Thoracic aorta (tissue), 2 donors: Measurements from ENCODE around the gene IZUMO4. TPM values are rescaled to one million over a fixed set of nuclear protein-coding genes. Genes with fewer than 3 reads are reported as not detected.
"Not testable (repeated sequence)": the region's sequence is repeated elsewhere in the genome, so short reads cannot be mapped to it uniquely, and the experiment has no call there.

ENCODE experiments used
- ATAC-seq: fragments of 150-250 bp; one replicate; pipeline ENCODE4 v1.8.0; 2017; ENCODE audit warnings: low read depth; ENCODE audit not compliant: insufficient number of reproducible peaks, low FRiP score
- DNase-seq: peaks from one replicate; pipeline ENCODE4 v3.0.0-alpha.2; 2020; ENCODE audit warnings: low spot score
- H3K27ac ChIP-seq, 2 donors: fragments of 200-600 bp; sonication (generic); 1 replicate in 1 of 2; 2 replicates in 1 of 2; pipeline ENCODE4 v1.5.1; 2016; ENCODE audit warnings: mild to moderate bottlenecking in 2 of 2, moderate library complexity in 2 of 2
- H3K27me3 ChIP-seq: fragments of 200-600 bp; sonication (generic); replicated peaks from 2 replicates; pipeline ENCODE4 v1.6.0; 2016; ENCODE audit warnings: mild to moderate bottlenecking; ENCODE audit not compliant: insufficient read depth
- H3K36me3 ChIP-seq: fragments of 200-600 bp; sonication (generic); one replicate; pipeline ENCODE4 v1.5.1; 2016
- H3K4me1 ChIP-seq, 2 donors: fragments of 200-600 bp; sonication (generic); 1 replicate in 1 of 2; 2 replicates in 1 of 2; pipeline versions ENCODE4 v1.5.1 to v1.6.0; 2016; ENCODE audit warnings: low read depth in 2 of 2, mild to moderate bottlenecking in 1 of 2; ENCODE audit not compliant: control insufficient read depth in 1 of 2
- H3K4me3 ChIP-seq: fragments of 200-600 bp; sonication (generic); 2 replicates; pipeline ENCODE4 v1.5.1; 2016; ENCODE audit warnings: mild to moderate bottlenecking
- H3K9me3 ChIP-seq: fragments of 200-600 bp; sonication (generic); 2 replicates; pipeline ENCODE4 v1.5.1; 2016
- total RNA-seq, 2 donors: library from RNA; depleted of rRNA; stranded (reverse); fragments of >200 nt; gene quantifications; one replicate each; pipeline versions ENCODE4 v1.1.0 to v1.2.3, GENCODE V29; 2016
- TF ChIP-seq, protein P1 (sequence below): fragments of 200-600 bp; sonication (generic); IDR thresholded peaks from one replicate; pipeline ENCODE4 v1.5.1; 2019; ENCODE audit warnings: antibody characterized with exemption

Gene IZUMO4
- total RNA-seq, 2 donors from 2014 or later, result 3.1 to 6.1 TPM

DNA sequence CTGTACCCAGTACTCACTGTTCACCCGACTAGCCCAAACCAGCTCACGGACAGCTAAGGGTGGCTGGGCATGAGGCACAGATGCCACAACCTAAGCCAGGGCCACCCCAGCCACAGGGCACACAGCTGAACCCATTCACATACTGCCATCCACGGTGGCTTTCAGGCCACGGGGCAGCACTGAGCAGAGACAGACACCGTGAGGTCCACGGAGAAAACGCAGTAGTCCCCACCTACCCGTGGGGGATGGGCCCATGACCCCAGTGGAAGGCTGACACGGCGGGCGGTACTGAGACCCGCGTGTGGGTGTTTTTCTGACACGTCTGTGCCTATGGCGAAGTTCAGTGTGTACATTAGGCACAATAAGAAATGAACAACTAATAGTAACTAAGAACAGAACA, 25.5 kb downstream of the IZUMO4 start:
- TF ChIP-seq, protein P1, sequence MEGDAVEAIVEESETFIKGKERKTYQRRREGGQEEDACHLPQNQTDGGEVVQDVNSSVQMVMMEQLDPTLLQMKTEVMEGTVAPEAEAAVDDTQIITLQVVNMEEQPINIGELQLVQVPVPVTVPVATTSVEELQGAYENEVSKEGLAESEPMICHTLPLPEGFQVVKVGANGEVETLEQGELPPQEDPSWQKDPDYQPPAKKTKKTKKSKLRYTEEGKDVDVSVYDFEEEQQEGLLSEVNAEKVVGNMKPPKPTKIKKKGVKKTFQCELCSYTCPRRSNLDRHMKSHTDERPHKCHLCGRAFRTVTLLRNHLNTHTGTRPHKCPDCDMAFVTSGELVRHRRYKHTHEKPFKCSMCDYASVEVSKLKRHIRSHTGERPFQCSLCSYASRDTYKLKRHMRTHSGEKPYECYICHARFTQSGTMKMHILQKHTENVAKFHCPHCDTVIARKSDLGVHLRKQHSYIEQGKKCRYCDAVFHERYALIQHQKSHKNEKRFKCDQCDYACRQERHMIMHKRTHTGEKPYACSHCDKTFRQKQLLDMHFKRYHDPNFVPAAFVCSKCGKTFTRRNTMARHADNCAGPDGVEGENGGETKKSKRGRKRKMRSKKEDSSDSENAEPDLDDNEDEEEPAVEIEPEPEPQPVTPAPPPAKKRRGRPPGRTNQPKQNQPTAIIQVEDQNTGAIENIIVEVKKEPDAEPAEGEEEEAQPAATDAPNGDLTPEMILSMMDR, result no peak
- H3K27me3 ChIP-seq, result no peaks in the 10 kb centered on the region
- ATAC-seq (no peak), DNase-seq (no peak)
- peaks cover 66% of the 10 kb centered on the region for H3K36me3 ChIP-seq
- H3K4me1 ChIP-seq, result no peaks in the 10 kb centered on the region
- H3K27ac ChIP-seq, result no peak overlapping the region
- H3K9me3 ChIP-seq, result no peaks in the 10 kb centered on the region
- H3K4me3 ChIP-seq, result no peak overlapping the region

DNA sequence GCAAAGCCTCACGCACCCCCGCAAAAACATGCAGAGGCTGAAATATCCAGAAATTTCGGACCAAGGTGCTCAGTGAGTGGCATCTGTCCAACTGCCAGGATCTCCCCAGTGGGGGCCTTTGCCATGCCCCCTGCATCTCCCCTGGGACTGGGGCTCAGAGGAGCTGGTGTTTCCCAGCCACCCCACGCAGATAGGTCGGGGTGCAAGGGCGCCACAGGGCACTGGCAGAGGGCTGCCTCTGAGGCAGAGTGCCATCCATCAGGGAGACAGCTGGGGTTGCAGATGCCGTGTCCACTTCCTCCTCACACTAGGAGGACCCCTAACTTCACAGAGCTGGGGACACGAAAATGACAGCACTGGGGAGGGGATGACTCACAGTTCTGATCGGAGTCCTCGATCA, 26.3 kb downstream of the IZUMO4 start:
- Histone ChIP-seq H3K4me3 (no peak overlapping the region), H3K4me1 (no peaks in the 10 kb centered on the region), H3K27ac (no peak overlapping the region), H3K36me3 (peaks cover 67% of the 10 kb centered on the region), H3K9me3 (no peaks in the 10 kb centered on the region), H3K27me3 (no peaks in the 10 kb centered on the region)
- TF ChIP-seq, protein P1, result no peak
- DNase-seq, result no peak
- ATAC-seq, result no peak

DNA sequence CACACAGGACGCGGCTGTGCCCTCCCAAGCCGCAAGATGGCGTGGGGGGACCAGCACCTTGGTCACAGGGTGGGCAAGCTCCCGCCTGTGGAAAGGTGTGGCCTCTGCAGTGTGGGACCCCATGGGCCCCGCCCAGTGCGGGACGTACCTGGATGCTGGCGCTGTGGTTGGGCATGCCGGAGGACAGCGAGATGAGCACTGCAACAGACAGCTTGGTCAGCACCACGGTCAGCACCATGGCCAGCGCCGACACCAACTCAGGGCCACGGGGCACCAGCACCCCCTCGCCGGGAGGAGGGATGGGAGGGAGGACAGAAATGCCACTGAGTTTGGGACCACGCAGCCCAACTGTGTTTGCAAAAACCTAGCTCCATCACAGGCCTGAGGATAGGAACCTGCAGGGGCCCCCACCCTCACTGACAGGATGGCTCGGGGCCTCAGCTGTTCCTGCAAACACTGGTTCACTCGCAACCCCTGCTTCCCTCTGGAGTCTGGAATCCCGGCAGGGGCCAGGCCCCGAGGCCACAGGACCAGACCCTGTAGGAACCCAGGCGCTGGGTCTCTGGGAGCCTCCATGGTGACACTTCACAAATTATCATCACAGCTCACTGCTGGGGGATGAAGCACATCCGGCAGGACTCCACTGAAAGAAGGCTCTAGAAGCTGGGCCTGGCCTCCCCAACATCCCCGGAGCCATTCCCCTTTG, 27.1 kb downstream of the IZUMO4 start:
- ATAC-seq (no peak), DNase-seq (no peak)
- peaks cover 62% of the 10 kb centered on the region for H3K36me3 ChIP-seq
- TF ChIP-seq, protein P1, result no peak
- no peaks in the 10 kb centered on the region for H3K27me3 ChIP-seq
- H3K27ac ChIP-seq, result no peak overlapping the region
- no peaks in the 10 kb centered on the region for H3K4me1 ChIP-seq
- H3K9me3 ChIP-seq, result no peaks in the 10 kb centered on the region
- H3K4me3 ChIP-seq, result no peak overlapping the region

DNA sequence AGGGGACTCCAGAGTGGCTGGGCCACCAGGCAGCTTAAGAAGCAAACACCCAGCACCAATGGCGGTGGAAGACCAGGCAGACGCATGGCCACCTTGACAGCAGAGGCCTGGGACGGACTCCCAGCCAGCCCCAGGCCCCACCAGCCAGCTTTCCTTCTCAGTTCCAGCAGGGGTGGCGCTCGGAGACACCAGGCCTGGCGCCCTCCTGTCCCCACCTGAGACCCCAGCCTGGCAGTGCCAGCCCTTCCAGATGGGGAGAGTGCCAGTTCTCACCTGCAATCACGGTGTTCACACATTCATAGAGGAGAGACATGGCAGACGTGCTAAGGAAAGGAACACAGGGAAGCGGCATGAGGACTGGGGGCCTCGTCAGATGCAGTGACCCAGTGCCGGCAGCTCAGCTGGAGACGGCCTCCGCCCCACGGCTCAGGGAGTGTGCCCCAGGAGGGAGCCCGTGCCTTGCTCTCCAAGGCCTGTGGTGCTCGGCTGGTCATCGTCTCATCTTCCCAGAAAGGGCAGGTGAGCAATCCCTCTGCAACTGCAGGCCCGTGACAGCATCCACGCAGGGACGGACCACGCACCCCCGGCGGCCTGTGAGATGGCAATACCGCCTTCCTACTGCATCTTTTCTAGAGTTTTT, 30.3 kb downstream of the IZUMO4 start:
- H3K36me3 ChIP-seq, result peaks cover 53% of the 10 kb centered on the region

DNA sequence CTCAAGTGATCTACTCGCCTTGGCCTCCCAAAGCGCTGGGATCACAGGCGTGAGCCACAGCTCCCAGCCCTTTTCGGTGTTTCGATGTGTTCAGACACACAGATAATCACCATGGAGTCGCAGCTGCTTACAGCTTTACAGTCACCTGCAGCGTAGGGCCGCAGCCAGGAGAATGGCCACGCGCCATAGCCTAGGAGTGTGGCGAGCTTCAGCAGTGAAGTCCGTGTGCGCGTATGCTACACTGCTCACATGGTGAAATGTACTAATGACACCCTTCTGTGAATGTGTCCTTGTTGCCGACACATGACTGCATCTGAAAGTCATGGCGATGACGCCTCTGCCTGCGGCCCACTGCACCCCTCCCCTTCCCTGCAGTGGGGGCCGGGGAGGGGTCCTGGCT, 31.0 kb downstream of the IZUMO4 start:
- TF ChIP-seq, protein P1, result no peak
- no peak overlapping the region for H3K27ac ChIP-seq
- no peaks in the 10 kb centered on the region for H3K9me3 ChIP-seq
- no peak overlapping the region for H3K4me3 ChIP-seq
- peaks cover 59% of the 10 kb centered on the region for H3K36me3 ChIP-seq
- DNase-seq (no peak), ATAC-seq (no peak)
- no peaks in the 10 kb centered on the region for H3K27me3 ChIP-seq
- no peaks in the 10 kb centered on the region for H3K4me1 ChIP-seq

More for the DNA sequence above, 30.3 kb downstream of the IZUMO4 start:
- TF ChIP-seq, protein P1, result no peak
- ATAC-seq (no peak), DNase-seq (no peak)
- H3K9me3 ChIP-seq, result no peaks in the 10 kb centered on the region
- H3K27ac ChIP-seq, result no peak overlapping the region
- H3K27me3 ChIP-seq, result no peaks in the 10 kb centered on the region
- H3K4me1 ChIP-seq, result no peaks in the 10 kb centered on the region
- H3K4me3 ChIP-seq, result no peak overlapping the region

DNA sequence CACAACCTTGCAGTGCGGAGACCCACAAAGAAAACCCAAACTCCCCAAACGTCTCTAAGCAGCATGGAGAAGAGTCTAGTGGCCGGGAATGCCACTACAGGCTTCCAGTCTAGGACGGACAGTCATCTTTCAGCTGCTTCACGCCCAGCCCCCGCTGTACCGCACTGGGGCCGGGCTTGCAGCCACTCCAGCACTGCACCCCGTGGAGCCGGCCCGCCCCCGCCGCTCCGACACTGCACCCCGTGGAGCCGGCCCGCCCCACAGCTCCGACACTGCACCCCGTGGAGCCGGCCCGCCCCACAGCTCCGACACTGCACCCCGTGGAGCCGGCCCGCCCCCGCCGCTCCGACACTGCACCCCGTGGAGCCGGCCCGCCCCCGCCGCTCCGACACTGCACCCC, 31.5 kb downstream of the IZUMO4 start:
- not testable (repeated sequence) for H3K27me3 ChIP-seq, ATAC-seq, H3K4me1 ChIP-seq, H3K9me3 ChIP-seq, H3K27ac ChIP-seq, H3K4me3 ChIP-seq, DNase-seq
- H3K36me3 ChIP-seq, result peaks cover 55% of the 10 kb centered on the region
